GM19025 (cell line): ENCODE measurements around the gene STRN4.
A peak's percentile ranks its signal among the peaks of the same experiment; 100 is the strongest.

ENCODE experiments used
- ATAC-seq: cut with Tn5 transposase; IDR thresholded peaks from one replicate; pipeline ENCODE4 v1.9.1; 2021; ENCODE audit warnings: mild to moderate bottlenecking, low read depth, moderate library complexity; ENCODE audit not compliant: unreplicated experiment

The STRN4 gene

DNA sequence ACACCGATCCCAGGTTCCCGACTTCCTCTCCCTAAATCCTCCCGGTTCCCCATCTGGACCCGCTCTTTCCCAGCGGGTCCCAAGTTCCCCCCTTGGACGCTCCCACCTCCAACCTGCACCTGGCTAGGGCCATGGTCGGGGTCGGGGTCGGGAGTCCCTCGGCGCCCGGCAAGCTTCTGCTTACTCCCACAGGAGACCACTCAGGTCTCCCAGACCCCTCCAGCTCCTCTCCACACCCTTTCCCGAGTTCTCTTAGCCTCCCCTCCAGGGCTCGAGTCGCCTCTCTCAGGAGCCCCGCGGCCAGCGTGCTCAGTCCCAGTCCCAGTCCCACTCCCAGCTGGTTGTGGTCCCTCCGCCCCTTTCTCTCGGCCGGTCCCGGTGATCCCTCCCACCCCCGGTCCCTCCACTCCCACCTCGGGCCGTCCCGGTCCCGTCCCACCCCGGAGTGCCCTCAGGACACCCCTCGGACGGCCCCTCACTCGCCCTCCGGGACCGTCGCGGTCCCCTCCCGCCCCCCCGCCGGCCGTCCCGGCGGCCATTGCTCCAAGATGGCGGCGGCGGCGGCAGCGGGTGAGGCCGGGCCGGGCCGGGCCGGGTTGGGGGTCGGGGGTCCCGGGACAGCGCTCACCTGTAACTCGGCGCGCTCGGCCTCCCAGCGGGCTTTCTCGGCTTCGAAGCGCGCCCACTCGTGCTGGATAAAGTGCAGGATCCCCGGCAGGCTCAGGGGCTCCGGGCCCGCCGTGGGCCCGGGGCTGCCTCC, 549 bp downstream of the STRN4 start, which contains the start of gene FKRP:
FKRP (plus strand) TSS at position 537 of the 760 bp plus-strand sequence. CDS start 9,394 bp downstream, outside the sequence.
- ATAC-seq = peak; percentile 44

DNA sequence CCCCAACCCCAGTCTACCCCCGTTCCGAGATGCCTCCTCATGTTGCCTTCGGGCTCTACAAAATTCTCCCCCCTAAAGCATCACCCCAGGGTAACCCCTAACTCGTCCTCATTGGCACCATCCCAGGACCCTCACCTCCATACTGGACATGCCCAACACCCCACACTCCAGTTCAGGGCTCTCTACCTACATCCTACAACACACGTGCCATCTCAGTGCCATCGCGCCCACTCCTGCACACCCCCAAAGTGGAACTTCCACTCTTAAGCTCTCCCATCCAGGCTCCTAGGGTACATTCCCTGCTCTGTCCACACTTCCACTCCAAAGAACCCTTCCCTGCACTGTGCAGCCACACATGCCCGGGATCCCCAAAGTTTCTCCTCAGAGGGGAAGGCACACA, 1.2 kb downstream of the STRN4 start:
- ATAC-seq = no peak

DNA sequence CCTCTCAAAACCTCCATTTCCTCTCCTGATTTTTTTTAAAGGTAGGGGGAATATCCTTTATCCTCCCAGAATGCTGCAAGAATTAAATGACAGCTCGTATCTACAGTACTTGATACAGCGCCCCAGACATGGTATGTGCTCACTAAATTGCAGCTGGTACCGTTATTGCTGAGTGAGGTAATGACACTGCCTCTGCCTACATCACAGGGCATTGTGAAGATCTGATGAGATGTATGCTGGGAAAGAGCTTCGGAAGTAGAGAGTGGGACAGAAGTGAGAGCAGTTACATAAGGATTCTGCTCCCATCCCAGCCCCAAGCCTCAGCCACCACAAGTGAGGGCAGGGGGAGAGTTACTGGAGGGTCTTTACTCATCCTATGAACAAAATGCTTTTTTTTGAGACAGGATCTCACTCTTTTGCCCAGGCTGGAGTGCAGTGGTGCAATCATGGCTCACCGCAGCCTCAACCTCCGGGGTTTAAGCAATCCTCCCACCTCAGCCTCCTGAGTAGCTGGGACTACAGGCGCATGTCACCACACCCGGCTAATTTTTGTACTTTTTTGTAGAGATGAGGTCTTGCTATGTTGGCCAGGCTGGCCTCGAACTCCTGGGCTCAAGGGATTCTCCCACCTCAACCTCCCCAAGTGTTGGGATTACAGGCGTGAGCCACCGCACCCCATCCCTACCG, 2.1 kb downstream of the STRN4 start:
- no peak for ATAC-seq

DNA sequence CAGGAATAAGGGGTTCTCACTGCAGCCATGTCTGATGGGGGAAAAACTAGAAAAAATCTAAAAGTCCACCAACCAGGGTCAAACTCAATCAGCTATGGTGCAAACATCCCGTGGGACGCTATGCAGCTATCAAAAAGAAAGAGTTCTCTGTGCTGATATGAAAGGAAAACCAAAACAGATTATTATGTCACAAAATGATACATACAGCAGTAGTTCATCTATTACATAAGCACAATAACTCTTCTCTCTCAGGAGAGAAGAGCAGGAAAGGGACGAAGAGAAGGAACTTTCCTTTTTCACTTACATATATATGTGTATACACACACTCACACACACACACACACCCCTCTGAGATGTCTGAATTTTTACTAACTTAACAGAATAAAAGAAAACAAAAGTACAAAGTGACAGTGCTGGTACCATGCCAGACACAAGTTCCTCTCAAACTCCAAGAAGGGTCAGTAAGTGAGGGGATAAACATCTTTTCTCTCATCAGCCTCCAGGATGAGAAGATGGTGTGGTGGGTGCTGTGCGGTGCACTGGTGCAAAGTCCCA, 3.2 kb downstream of the STRN4 start:
- no peak for ATAC-seq

DNA sequence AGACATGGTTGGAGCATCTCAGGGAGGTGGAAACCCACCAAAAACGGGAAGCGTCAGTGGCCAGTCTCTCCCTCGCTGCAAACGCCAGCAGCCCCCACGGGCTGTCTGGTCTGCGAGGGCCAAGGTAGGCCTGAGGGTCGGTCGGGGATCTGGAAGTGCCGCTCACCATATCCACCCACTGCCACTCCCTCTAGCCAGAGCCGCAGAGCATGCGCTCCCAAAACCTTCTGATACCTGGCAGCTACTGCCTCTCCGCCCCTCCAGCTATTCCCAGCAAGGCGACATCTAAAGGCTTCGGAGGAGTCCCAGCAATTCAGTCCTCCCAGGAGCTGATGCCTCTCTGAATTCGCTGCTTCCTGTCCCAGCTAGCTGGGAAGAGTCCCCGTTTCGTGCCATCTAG, 4.8 kb downstream of the STRN4 start:
- no peak for ATAC-seq

DNA sequence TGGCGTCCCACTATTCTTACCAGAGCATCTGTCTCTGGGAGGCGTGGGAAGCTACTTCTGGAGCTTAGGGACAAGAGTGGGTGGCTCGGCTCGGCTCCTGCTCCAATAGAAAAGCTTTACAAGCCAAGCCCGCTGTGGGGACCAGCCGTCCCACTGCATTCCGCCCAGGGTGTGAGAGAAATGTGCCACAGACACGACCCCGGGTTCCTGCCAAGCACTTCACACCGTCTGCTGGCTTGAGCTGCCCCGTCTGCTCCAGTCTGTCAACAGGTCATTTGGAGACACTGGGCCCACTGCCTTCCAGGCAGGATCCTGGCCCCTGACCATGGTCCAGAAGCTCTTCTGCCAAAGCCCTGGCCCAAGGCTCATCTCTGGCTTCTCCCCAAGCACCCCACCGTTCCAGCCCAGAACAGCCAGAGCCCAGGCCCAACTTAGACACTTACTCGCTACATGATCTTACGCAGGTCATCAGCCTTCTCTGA, 6.9 kb downstream of the STRN4 start:
- ATAC-seq = no peak

DNA sequence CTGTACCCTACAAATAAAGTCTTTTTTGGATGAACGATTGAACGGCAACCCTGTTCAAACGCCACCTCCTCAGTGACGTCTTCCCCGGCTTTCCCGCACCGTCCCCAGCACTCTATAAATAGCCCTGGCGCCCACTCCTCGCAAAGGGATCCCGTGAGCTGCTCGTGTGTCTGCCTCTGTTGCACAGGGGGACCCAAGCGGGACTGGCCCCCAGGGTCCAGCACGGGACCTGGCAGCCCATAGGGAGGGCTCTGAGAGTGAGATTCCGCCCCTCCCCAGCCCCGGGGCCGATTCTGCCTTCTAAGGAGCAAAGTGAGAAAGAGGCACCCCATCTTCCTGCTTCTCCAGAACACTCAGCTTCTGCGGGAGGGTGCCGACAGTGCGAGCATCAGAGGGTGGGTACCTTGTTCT, 8.5 kb downstream of the STRN4 start:
- no peak for ATAC-seq

DNA sequence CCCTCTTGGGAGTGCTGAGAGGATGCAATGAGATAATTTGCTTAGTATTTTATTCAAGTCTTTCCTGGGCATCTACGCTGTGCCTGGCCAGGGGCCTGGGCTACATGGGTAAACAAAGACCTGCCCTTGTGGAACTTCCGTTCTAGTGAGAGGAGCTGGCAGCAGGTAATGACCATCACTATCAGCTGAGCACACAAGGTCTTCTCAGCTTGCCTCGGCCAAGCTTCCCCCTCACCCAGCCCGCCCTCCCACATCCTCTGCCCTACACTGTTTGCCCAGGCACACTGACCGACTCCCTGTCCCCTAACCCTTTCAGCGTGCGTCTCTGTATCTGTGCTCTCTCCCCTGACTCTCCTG, 9.0 kb downstream of the STRN4 start:
- ATAC-seq = no peak

DNA sequence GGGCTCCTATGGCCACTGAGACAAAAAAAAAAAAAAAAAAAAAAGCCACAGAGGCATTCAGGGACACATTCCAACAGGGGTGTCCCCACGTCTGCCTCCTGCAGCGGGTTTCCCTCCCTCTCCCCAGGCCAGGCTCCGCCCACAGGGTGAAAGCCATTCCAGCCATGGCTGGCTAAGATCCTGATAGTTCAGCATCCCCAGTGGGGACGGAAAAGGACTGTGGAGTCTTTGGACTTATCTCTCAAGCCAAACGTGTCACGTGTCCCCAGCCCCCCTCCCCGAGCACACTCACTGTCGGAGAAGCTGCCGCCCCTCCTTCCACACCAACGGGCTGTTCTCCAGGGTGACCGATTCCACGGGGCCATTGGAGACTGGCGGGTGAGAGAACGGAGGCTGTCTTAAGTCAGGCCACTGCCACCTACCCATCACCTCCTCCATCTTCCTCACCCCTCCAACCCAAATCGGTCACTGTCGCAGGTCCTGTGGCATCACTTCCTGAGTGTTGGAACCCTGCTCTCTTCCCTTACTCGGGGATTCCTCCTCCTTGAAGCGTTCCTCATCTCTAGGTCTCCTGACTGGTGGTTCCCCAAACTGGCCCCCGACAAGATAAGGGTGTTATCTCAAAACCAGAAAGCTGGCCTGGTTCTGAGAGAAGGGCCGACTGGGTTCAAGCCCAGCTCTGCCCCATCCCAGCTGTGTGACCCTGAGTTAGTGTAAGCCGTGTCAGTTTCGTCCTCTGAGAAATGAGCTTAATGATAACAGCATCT, 9.5 kb downstream of the STRN4 start:
- no peak for ATAC-seq

DNA sequence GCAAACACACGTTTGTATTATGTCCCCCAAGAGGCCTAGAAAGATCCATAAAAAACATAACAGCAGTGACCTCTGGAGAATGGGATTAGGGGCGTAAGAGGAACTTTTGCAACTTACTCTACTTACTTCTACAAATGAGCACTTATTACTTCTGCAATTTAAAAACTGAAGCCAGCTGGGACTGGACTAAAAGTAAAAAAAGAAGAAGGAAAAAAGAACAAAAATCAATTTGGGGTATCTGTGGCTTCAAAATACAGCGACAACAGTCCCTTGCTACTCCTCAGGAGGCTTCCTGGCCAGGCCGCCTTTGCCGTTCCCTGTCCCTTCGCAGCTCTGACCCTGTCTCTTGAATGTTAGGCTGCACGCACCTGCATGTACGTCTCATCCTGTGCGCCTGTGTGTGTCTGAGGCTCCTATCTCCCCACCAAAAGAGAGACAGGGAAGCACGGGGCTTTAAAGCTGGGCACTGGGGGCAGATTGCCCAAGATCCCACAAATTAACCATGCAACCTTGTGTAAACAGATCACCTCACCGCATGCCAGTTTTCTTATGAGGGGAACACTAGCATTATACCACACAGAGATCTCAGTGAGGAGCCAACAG, 12.5 kb downstream of the STRN4 start:
- no peak for ATAC-seq

DNA sequence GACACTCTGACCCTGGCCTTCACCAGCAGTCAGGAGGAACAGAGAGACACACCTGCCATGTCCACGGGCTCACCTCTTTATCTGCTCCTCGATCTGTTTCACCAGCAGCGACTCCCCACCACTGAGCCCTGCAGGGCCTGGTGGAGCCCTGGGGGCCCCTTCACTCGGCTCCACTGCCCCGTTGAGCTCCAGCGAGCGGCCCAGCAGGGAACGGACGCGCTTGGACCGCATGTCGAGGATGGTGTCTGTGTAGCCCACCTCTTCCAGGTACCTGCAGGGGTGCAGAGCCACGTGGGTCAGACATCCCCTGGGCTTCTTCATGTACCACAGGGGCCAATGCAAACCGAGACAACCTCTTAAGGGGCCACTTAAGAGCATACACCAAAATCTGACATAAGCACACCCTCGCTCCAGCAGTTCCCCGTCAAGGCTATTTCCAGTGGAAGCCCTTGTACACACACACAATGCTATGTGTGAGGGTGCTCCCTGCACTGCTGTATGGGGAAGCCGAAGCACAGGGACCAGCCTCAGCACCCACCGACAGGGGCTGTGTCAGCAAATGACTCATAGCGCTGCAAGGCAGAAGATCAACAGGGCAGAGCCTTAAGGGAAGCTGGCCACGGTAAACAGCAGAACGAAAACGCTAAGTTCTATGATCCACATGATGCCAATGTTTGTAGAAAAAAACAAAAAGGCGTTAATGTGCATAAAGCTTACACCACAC, 13.1 kb downstream of the STRN4 start:
- no peak for ATAC-seq

DNA sequence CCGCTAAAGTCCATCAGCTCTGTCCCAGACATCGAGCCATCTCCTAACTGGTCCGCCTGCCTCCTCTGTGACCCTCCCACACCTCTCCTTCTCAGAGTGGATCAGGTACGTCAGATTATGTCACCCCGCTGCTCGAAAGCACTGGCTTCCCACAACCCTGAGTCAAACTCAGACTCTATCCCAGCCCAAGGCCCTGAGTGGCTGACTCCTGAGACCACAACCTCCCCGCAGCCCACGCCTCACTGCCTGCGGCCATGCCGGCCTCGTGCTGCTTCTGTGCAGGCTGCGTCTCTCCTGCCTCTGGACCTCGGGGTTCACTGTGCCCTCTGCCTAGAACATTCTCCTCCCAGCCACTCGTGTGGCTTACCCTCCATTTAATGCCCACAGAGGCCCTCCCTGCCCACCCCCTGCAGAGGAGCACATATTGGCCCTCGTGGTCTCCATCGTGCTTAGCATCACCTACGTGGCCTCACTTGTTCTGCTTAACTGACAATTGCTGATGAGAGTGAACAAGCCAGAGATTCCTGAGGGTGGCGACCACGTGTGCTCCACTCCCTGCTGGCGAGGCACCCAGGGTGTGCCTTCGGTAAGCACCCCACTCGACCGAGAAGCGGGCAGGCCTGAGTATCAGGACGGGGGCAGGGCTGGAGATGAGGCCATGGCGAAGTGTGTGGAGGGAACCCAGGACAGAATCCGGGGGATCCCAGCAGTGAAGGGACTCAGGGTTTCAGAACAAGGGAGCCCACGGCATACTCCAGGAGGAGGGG, 13.9 kb downstream of the STRN4 start:
- no peak for ATAC-seq

DNA sequence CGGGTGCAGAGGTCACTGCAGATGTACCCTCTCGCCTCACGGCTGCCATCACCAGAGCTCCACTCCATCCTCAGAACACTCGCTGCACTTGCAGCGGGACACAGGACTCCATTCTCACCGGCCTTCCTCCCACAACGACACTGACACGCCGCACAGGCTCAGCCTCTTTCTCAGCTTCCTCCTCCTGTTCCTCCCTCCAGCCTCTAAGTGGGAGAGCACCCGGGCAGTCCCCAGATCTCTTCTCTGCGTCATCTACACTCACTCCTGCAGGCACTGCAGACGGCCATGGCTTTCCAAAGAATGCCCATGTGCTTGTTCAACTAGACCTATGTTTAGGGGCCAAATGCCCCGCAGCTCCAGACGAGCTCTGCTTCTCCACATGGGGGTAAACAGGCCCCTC, 14.7 kb downstream of the STRN4 start:
- no peak for ATAC-seq

DNA sequence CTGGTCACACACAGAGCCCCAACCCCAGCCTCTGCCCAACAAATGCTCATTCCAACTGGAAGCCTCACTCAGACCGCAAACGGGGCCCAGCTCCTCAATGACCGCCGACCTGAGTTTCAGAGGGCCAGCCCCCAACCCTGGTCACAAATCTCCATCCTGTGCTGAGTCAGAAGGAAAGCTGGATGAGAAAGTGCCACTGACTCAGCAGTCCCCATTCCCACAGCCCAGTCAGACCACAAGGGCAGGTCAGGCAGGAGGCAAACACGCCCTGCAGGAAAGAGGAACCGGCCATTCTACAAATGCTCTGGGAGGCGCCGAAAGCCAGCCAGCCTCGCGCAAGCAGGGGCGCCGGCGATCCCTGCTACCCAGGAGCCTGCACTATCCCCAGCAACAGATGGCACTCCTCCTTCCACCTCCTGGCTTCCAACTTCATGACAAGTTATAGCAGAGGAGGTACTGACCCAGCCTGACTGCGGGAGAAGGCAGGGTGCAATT, 15.2 kb downstream of the STRN4 start:
- ATAC-seq = no peak

DNA sequence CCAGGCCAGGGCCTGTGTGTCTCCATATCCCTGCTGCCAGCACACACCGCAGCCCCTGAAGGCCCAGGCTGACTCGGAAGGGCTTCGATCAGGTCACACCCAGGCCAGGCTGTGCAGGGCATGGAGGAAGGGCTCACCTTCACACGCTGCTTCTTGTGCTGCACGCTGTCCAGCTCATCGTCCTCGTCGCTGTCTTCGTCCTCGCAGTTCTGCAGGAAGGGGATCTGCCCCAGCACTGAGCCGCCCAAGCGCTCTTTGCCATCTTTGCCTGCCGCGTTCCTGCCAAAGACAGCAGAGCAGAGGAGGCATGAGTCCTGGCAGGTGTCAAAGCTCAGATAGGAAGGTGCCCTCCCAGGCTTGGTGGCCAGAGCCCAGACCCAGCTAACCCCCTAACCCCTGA, 15.7 kb downstream of the STRN4 start:
- ATAC-seq = no peak

DNA sequence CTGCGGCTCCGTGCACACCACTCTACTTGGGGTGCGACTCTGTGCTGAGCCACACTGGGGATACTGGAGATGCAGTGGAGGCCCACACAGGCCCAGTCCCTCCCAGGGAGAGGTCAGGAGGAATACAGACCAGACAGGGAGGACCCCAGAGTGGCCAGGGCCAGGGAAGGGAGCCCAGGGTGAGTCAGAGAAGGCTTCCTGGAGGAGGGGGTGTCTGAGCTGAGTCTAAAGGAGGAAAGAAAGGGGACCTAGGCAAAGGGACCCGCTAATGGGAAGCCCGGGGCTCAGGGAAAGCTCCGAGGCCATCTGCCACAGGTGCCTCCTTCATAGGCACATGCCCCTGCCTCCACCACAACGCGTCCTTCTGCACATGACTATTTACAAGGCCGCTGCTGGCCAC, 16.1 kb downstream of the STRN4 start:
- ATAC-seq = no peak

DNA sequence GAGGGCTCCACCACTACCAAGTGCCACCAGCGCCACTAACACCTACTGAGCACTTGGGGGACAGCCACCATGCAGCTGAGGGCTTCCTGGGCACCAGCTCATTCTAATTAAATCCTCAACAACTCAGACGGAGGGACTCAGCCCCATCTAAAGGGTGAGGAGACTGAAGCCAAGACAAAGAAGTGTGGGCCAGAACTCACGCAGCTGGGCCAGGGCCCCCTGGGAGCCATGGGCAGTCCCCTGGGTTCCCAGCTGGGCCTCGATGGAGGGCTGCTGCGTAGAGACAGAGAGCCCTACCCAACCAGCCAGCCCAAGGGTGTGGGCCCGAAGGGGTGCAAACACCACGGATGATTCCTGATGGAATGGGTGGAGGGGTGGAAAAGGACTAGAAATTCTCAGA, 16.6 kb downstream of the STRN4 start:
- ATAC-seq = no peak

DNA sequence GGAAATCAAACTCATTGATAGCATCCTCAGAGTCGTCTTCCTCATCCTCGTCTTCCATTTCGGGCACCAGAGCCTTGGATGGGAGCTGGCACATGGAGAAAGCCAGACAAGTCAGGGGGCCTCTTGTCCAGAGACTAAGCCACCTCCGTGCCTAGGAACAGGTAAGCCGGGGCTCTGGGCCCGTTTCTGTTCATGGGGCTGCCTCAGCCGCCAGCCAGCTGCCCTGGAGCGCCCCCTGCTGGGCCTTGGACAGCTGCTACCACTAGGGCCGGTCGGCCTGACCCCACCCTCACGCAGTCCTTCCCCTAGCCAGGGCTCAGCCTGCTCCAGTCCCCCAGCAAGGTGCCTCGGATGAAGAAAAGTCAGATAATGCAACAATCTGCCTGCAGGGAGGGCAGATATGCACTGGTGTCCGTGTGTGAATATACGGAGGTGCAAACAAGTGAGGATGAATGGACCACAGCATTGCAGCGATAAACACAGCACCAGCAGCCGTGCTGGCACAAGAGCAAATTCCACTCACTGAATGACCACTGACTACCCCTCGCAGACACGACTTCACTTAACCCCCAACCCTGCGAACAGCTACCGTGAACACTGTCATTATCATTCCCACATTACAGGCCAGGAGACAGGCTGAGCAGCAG, 17.4 kb downstream of the STRN4 start:
- ATAC-seq = no peak

DNA sequence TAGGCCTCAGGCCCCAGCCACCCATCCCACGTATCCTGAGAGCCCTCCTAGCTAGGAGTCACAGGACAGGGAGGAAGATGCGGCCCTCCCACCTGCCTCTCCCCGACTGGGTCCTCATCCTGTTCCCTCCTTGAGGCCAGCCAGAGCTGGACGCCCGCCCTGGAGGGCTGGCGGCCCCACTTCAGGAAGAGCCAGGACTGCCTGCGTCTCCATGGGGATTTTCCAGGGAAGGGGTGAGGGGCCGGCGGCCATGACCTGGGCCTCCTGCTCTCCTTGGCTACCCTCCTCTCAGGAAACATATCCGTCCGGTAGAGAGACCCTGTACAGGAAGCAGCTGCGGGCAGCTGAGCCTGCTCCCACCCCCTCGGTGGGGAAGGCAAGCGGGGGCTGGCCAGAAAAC, 18.0 kb downstream of the STRN4 start:
- no peak for ATAC-seq
